SKM-1 (cell line): ENCODE data around the gene DIP2C.

Source experiments
- DNase-seq: peaks from one replicate; lab custom pipeline; 2025; ENCODE audit not compliant: unreplicated experiment; lab: John Stamatoyannopoulos, UW

DIP2C gene, protein sequence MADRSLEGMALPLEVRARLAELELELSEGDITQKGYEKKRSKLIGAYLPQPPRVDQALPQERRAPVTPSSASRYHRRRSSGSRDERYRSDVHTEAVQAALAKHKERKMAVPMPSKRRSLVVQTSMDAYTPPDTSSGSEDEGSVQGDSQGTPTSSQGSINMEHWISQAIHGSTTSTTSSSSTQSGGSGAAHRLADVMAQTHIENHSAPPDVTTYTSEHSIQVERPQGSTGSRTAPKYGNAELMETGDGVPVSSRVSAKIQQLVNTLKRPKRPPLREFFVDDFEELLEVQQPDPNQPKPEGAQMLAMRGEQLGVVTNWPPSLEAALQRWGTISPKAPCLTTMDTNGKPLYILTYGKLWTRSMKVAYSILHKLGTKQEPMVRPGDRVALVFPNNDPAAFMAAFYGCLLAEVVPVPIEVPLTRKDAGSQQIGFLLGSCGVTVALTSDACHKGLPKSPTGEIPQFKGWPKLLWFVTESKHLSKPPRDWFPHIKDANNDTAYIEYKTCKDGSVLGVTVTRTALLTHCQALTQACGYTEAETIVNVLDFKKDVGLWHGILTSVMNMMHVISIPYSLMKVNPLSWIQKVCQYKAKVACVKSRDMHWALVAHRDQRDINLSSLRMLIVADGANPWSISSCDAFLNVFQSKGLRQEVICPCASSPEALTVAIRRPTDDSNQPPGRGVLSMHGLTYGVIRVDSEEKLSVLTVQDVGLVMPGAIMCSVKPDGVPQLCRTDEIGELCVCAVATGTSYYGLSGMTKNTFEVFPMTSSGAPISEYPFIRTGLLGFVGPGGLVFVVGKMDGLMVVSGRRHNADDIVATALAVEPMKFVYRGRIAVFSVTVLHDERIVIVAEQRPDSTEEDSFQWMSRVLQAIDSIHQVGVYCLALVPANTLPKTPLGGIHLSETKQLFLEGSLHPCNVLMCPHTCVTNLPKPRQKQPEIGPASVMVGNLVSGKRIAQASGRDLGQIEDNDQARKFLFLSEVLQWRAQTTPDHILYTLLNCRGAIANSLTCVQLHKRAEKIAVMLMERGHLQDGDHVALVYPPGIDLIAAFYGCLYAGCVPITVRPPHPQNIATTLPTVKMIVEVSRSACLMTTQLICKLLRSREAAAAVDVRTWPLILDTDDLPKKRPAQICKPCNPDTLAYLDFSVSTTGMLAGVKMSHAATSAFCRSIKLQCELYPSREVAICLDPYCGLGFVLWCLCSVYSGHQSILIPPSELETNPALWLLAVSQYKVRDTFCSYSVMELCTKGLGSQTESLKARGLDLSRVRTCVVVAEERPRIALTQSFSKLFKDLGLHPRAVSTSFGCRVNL (N-terminal part only)

DNA sequence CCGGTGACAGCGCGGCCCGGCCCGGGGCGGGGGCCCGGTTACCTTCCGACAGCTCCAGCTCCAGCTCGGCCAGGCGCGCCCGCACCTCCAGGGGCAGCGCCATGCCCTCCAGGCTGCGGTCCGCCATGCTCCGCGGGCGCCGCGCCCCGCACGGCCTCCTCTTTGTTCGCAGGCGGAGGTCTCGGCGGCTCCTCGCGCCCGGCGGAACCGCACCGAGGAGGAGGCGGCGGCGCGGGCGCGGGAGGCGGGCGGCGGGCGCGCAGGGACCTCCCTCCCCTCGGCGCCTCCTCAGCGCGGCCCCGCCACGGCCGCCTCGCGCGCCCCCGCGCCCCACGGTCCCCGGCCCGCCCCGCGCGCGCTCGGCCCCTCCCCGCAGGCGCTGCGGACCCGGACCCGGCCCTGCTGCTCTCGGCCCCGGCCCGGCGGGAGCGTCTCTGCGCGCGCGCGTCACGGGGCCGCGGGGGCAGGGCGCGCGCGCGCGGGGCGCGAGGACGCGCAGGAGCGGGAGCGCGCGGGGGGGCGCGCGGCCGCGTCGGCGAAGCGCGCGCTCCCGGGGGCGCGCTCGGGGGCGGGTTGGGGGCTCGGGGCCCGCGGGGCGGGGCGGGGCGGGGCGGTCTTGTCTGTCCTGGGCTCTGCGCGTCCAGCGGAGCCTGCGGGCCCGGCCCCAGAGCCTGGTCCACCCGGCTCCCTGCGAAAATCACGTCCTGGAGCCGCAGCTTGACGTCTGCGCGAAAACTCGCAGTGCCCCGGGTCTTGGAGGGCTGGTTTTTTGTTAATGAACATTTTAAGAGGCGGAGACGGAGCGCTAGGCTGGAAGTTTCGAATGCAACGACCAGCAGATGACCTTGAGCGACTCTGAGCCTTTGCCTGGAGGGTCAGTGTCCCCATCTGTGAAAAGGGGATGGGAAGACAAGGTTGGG, at the start of gene DIP2C:
DIP2C (minus strand) TSS at position 217 of the 920 bp plus-strand sequence; CDS start at position 127, 90 bp downstream.
- no peak for DNase-seq

DNA sequence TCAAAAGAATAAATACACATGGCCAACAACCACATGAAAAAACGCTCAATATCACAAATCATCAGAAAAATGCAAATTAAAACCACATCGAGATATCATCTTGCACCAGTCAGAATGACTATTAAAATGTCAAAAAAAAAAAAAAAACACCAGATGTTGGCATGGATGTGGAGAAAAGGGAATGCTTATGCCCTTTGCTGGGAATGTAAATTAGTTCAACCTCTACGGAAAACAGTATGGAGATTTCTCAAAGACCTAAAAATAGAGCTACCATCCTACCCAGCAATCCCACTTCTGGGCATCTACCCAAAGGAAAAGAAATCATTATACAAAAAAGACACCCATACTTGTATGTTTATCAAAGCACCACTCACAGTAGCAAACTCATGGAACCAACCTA, 45.0 kb upstream of the DIP2C start:
- DNase-seq, result no peak

DNA sequence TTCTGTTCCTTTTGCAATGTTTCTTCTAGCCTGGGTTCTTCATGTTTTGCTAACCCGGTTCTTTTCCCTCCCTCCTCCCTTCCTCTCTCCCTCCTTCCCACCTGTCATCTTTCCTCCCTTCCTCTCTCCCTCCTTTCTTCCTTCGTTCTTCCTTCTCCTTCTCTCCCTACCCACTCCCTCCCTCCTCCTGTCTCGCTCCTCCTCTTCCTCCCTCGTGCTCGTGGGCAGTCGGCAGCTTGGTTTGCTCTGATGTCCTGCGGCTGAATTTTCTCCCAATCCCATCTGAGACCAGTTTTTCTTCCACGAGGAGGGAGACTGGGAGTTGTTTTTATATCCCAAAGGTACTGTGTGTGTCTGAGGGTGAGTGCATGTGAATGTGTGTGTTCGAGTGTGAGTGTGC, 43.6 kb upstream of the DIP2C start:
- DNase-seq, result no peak

DNA sequence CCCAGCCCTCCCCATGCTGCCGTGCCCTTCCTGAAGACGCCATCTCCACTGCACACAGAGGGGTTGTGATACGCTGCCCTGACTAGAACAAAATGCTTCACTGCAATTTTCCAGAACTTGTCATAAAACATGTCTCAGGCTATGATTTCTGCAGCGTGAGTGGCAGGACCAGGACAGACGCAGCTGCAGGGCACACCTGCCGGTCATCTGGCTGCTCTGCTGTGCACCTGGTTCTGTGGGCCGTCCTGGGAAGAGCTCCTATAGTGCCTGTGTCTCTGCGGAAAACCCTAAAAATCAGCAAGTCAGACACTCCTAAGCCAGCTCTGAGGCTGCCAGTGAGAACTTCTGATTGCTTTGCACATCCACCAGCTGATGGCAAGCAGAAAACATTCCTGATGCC, 39.7 kb upstream of the DIP2C start:
- DNase-seq, result no peak

DNA sequence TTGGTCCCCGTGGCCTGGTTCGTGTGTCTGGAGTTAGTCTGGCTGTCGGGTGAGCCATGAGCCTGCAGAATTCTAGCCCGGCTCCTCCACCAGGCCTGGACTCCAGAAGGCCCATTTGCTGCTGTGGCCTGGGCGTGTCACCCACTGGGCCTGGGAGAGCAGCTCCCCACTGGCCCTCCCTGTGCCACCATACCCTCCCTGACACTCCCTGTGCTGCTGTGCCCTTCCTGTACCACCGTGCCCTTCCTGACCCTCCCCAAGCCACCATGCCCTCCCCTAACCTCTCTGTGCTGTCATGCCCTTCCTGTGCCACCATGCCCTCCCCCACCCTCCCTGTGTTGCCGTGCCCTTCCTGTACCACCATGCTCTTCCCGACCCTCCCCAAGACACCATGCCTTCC, 39.1 kb upstream of the DIP2C start:
- no peak for DNase-seq

DNA sequence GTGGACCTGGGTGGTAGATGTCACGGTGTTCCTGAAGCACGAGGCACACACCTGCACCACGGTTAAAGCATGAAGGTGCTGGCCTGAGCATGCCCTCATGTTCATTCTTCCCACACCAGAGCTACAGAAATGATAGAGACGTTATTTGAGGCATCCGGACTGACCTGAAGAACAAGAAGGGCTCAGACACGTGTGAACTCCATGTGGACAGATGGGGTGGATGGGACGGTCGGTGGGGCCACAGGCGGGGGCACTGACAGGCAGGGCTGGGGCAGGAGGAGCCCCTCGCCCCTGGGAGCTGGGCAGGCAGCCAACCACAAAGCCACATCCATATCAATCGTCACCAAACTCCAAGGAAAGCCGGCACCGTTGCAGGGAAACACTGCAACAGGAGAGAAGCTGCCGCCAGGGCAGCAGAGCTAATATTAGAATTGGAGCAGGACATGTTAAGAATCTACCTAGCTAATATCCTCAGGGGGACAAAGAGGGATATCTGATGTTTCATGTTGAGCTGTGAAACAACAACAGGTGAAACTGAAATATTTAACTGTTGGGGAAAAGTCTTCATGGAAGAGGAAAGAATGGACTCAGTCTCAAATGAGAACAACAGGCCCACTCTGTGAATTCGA, 37.8 kb upstream of the DIP2C start:
- DNase-seq, result no peak

DNA sequence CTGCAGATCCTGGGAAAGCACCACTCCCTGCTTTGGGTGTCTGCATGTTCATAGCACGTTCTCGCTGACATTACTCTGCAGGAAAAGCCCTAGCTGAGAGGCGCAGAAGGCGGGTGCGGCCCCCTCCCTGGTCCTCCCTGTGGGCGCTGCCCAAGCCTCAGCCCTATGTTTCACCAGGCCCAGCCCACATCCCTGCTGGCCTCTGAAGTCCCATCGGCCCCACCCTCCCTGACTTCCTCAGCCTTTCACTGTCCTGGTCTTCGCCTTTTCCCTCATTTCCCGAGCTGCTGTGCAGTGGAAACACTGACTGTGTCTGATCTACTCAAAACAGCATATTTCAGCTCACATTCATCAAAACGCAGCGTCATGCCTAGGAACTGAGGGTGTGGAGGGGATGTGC, 36.3 kb upstream of the DIP2C start:
- DNase-seq, result no peak

DNA sequence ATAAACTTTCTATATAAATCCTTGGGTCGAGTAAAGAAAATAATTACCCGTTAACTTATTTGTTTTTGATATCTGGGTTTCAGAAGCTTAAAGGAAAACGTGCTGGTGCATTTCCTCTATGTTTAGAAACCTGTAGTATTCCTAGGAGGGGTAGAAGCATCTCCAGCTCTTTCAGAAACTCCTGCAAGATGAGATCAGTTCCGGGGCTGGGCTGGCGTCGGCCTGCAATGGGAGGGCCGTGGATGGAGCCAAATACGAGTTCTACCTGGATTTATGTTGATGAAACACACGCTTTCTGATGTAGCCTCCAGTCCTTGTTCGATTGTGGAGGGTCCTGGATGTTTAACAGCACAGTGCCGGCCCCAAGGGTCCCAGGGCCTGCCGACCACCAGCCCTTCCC, 35.8 kb upstream of the DIP2C start:
- DNase-seq, result no peak

DNA sequence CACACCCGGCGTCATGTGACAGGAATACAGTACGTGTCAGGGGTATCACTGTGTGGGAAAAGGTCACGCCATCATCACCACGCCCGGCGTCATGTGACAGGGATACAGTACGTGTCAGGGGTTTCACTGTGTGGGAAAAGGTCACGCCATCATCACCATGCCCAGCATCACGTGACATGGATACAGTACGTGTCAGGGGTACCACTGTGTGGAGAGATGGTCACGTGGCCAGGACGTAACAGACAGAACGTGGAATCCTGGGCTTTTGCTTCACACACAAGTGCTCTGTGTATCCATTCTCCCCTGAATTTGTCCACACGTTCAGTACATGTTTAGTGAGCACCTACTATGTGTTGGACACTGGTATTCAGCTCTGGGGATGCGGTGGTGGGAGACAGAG, 34.5 kb upstream of the DIP2C start:
- DNase-seq, result no peak

DNA sequence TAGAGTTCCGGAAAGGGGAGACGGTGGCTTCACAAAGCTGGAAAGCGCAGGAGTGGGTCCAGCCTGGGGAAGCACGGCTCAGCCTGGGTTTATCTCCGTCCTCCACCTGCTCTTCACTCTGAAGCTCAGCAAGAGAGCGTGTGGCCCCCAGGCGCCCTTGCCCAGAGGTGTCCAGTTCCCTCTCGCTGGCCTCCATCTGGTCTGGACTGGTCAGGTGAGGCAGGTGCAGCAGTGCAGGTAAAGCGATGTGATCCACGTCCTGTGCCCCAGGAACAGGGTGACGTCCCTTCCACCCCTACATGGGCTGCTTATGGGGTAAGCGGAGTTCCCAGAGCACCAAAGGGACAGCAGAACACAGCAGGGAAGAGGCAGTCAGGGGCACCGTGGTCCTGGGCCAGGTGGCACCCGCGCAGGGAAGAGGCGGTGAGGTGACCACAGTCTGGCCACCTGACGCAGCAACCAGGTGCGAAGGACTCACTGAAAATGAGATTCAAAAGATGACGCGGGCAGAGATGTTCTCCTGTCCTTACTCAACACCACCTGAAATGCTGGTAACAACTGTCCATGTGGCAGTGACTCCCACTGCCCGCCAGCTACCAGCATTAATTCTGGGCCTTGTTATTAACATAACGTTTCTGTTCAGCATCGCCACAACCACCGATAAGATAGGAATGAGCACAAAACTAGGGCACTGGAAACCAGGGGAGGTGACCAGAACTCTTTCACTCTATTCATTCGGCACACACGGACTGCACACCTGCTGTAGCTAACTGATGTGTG, 33.0 kb upstream of the DIP2C start:
- DNase-seq, result no peak

DNA sequence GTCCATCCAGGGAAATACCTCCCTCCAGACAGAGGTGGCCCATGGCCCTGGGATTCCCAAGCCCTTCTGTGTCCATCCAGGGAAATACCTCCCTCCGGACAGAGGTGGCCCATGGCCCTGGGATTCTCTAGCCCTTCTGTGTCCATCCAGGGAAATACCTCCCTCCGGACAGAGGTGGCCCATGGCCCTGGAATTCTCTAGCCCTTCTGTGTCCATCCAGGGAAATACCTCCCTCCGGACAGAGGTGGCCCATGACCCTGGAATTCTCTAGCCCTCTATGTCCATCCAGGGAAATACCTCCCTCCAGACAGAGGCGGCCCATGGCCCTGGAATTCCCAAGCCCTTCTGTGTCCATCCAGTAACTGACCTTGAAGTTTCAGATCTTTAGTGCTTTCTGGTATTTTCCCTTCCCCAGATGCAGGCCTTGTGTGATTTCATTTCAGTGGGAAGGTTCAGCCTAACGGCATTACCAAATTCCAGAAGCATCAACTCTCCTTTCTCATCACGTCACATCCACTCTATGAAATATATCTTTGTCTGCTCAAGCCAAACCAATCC, 28.8 kb upstream of the DIP2C start:
- DNase-seq, result no peak

DNA sequence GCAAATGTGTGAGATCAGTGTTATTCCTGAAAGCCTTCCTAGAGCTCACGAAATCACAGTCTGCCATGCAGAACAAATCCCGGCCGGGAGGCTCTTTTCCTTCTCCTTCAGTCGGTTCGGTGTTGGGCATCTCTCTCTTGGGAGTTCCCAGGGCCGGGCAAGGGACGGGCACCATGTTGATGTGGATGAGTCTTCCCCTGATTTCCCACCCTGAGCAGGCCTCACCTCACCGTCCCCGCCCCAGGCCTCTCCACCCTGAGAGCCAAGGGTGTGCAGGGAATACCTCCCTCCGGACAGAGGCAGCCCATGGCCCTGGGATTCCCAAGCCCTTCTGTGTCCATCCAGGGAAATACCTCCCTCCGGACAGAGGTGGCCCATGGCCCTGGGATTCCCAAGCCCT, 28.0 kb upstream of the DIP2C start:
- no peak for DNase-seq

DNA sequence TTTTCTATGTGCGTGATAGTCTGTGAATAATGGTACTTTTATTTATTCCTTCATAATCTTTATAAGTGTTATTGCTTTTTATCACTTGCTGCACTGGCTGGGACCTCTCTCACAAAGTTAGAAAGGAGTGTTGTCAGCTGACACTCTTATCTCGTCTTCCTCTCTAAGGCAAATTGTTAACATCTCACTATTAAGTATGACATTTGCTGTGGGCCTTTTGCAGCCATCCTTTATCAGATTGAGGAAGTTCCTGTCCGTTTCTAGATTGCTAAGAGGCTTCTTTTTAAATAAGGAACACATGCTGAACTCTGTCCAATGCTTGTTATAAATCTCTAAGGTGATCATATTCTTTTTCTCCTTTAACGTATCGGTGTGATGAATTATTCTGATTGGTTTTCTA, 27.4 kb upstream of the DIP2C start:
- no peak for DNase-seq

DNA sequence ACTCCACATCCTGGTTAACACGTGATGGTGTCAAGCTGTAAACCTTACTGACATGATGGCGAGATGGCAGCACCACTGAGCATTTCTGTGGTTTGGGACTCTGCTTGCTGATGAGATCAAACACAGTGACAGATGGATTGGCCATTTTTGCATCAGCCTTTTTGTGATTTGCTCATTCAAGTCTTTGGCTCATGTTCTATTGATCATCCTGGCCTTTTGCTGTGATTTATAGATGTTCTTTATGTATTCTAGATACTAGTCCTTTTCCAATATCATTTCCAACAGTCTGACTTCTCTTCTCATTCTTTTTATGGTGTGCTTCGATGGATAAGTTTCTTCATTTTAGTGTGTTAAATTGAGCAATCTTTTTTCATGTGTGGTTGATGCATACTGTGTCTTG, 24.7 kb upstream of the DIP2C start:
- no peak for DNase-seq

DNA sequence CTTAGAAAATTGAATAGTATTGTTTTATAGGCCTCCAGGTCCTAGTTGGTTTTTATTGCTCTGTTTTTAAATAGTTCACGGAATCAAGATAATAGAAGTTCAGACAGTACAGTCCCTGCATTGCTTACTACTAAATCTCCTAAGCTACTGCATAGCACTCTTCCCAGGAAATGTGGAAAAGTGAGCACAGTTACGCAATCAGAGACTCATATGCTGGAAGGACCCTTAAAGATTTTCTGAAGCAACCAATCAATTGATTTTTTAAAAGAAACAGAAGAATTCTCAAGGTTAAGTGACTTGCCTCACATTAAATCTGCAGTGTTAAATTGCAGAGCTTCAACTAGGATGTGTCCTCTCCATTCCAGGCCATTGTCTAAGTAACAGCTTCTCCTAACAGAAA, 23.1 kb upstream of the DIP2C start:
- DNase-seq, result no peak

DNA sequence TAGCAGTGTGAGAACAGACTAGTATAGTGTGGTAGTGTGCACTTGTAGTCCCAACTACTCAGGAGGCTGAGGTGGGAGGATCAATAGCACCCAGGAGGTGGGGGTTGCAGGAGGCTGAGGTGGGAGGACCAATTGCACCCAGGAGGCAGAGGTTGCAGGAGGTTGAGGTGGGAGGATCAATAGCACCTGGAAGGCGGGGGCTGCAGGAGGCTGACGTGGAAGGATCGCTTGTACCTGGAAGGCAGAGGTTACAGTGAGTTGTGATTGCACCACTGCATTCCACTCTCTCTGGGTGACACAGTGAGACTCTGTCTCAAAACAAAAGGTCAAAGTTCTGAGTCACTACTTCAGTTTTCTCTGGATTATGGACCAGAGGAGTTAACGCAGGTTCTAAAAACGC, 22.6 kb upstream of the DIP2C start:
- DNase-seq, result no peak

DNA sequence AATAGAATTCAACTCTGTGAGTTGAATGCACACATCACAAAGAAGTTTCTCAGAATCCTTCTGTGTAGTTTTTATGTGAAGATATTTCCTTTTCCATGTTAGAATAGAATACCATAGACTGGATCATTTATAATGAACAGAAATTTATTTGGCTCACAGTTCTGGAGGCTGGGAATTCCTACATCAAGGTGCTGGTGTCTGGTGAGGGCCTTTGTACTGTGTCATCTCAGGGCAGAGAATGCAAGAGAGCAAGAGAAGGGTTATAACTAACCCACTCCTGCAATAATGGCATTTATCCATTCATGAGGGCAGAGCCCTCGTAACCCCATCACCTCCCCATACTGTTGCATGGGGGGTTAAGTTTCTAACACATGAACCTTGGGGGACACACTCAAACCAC, 18.4 kb upstream of the DIP2C start:
- no peak for DNase-seq

DNA sequence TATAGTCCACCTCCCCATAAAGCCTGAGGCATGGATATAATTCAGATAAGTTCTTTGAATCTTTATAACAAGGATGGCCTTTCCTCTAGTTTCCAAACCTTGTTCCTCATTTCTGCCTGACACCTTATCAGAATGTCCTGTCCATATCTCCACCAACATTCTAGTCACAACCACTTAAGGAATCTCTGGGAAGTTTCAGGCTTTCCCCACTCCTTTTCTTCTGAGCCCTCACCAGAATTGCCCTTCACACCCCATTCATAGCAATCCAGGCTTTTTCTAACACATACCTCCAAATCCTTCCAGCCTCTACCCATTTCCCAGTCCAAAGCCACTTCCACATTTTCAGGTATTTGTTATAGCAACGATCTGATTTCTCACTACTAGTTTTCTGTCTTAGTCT, 18.0 kb upstream of the DIP2C start:
- no peak for DNase-seq

DNA sequence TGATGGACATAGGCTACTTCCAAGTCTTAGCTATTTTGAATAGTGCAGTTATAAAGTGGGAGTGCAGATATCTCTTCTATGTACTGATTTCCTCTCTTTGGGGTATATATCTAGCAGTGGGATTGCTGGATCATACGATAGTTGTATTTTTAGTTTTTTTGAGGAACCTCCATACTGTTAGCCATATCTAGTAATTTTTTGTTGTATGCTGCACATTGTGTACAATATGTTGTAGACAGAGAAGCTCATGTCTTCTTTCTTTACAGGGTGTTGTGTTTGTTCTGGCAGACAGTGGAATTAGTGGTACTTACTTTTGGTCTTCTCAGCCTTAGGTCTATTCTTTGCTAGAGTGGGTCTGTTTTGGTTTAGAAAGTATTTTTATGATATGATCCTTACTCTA, 13.7 kb upstream of the DIP2C start:
- no peak for DNase-seq
